ENCODE measurements around the gene RNF26. TPM values are rescaled to one million over a fixed set of nuclear protein-coding genes. Genes with fewer than 3 reads are reported as not detected.

Gene RNF26
- total and polyA plus RNA-seq, 2 donors (not counting 3 experiments of a cell fraction or from before 2014, with no cell fraction given), result 40.1 to 43.8 TPM

GRCh38 chr11:119356349-119357031 is 22.2 kb downstream of the RNF26 start:
- peak overlapping the region; percentile 78 for H3K9ac ChIP-seq (replicated peaks; ENCODE audit: extremely low read depth, insufficient read depth, low read length)
- no peaks in the 10 kb centered on the region for H3K9me3 ChIP-seq (replicated peaks; ENCODE audit: control insufficient read depth, insufficient read depth, low read length)
- peaks cover 5% of the 10 kb centered on the region for H3K4me1 ChIP-seq (ENCODE audit: control insufficient read depth, extremely low read depth, insufficient read depth, low read length)
- no peaks in the 10 kb centered on the region for H3K9me1 ChIP-seq (replicated peaks; ENCODE audit: control insufficient read depth, extremely low read depth, insufficient read depth, low read length)
- CTCF ChIA-PET, result interaction anchor here (0.6 to 4.7 kb wide), 27 partner anchors 8 to 973 kb away, joined by 3 to 154 read pairs (median 4); partner anchors contain the start of genes C1QTNF5, HMBS, MFRP and USP2
- TF ChIP-seq, protein P1, sequence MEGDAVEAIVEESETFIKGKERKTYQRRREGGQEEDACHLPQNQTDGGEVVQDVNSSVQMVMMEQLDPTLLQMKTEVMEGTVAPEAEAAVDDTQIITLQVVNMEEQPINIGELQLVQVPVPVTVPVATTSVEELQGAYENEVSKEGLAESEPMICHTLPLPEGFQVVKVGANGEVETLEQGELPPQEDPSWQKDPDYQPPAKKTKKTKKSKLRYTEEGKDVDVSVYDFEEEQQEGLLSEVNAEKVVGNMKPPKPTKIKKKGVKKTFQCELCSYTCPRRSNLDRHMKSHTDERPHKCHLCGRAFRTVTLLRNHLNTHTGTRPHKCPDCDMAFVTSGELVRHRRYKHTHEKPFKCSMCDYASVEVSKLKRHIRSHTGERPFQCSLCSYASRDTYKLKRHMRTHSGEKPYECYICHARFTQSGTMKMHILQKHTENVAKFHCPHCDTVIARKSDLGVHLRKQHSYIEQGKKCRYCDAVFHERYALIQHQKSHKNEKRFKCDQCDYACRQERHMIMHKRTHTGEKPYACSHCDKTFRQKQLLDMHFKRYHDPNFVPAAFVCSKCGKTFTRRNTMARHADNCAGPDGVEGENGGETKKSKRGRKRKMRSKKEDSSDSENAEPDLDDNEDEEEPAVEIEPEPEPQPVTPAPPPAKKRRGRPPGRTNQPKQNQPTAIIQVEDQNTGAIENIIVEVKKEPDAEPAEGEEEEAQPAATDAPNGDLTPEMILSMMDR (IDR thresholded peaks at IDR 0.05; ENCODE audit: extremely low read depth in 1 of 2, insufficient read depth in 1 of 2, low read depth in 1 of 2, low read length in 2 of 2), result peak; percentile 91 to 94
- TF ChIP-seq POLR2A (IDR thresholded peaks at IDR 0.05; ENCODE audit: low read depth, low read length), result no peak
- peak overlapping the region; percentile 65 to 69 (median 67) for H3K4me3 ChIP-seq (replicated peaks in 1 of 3; ENCODE audit: insufficient read depth in 1 of 3, low read depth in 1 of 3, low read length in 3 of 3)
- DNase-seq (ENCODE audit: low read depth, low spot score), result peak; percentile 67
- H4K20me1 ChIP-seq (replicated peaks; ENCODE audit: control insufficient read depth, extremely low read depth, insufficient read depth, low read length), result no peaks in the 10 kb centered on the region
- dilution Hi-C loops (cut with MboI; ENCODE audit: extremely low pct_ligation_motif_present, low sequenced_read_pairs) (no loop called here), intact Hi-C loops (cut with micrococcal nuclease) (loop anchor here (1.0 to 10.0 kb wide), 4 partner anchors 16 to 858 kb away; partner anchors contain the start of genes C1QTNF5 and OAF)
- H3K27me3 ChIP-seq (ENCODE audit: control insufficient read depth in 2 of 2, insufficient read depth in 2 of 2, low read length in 2 of 2), result no peaks in the 10 kb centered on the region
- no TSS peak for BruUV-seq (replicated peaks)
- H3K36me3 ChIP-seq (ENCODE audit: control insufficient read depth in 2 of 2, extremely low read depth in 1 of 2, insufficient read depth in 2 of 2, low read length in 2 of 2), result no peaks in the 10 kb centered on the region
- peak overlapping the region; percentile 98 for H2AFZ ChIP-seq (ENCODE audit: low read depth, low read length)
- POLR2A ChIA-PET, result interaction anchor here (0.6 to 0.7 kb wide), 2 partner anchors 25 to 216 kb away, joined by 3 read pairs; partner anchors contain the start of gene USP2
- no peaks in the 10 kb centered on the region for H3K79me2 ChIP-seq (ENCODE audit: control insufficient read depth, insufficient read depth, low read length)
- peak; percentile 71 for FAIRE-seq
- peak overlapping the region; percentile 51 for H3K27ac ChIP-seq (ENCODE audit: insufficient read depth, low read depth, low read length)
- peak overlapping the region; percentile 88 for H3K4me2 ChIP-seq (ENCODE audit: insufficient read depth, low read length)

DNA sequence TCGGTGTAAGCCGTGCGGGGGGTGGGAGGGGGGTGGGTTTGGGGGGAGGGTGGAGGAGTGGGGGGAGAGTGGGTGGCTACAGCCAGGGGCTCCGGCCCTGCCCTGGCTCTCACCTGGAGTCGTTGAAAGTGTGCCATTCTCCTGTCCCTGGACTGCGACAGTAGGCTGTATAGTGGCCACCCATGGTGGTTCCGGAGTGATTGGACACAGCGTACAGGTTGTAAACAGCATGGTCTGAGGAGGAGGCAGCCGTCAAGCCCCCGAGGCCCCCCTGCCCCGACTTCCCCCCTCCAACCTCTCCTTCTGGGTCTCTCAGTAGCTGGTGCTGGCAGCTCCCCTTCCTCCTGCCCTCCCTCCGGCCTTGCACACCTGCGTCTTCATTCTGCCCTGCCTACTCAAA is 22.7 kb downstream of the RNF26 start:
- no peaks in the 10 kb centered on the region for H3K79me2 ChIP-seq (ENCODE audit: control insufficient read depth, insufficient read depth, low read length)
- ChIA-PET CTCF (interaction anchor here (1.4 to 4.7 kb wide), 12 partner anchors 8 to 123 kb away, joined by 3 to 154 read pairs (median 23); partner anchors contain the start of genes C1QTNF5, MFRP and USP2), POLR2A (no interaction called here)
- DNase-seq (ENCODE audit: low read depth, low spot score) (no peak), FAIRE-seq (no peak)
- H3K27me3 ChIP-seq (ENCODE audit: control insufficient read depth in 2 of 2, insufficient read depth in 2 of 2, low read length in 2 of 2), result peaks cover 0 to 3% of the 10 kb centered on the region in 2 experiments
- no peak overlapping the region for H3K27ac ChIP-seq (ENCODE audit: insufficient read depth, low read depth, low read length)
- no peak overlapping the region for H3K9ac ChIP-seq (replicated peaks; ENCODE audit: extremely low read depth, insufficient read depth, low read length)
- dilution Hi-C loops (cut with MboI; ENCODE audit: extremely low pct_ligation_motif_present, low sequenced_read_pairs) (no loop called here), intact Hi-C loops (cut with micrococcal nuclease) (loop anchor here (10.0 kb wide), 1 partner anchor 858 kb away; the partner anchor contains the start of gene OAF)
- TF ChIP-seq GATA2 (IDR thresholded peaks at IDR 0.05; ENCODE audit: insufficient read depth, insufficient read length, low read depth, low read length), result no peak
- TF ChIP-seq, protein P2, sequence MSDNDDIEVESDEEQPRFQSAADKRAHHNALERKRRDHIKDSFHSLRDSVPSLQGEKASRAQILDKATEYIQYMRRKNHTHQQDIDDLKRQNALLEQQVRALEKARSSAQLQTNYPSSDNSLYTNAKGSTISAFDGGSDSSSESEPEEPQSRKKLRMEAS (IDR thresholded peaks at IDR 0.05; ENCODE audit: insufficient read depth, insufficient read length), result no peak
- TF ChIP-seq FOS (IDR thresholded peaks at IDR 0.05; ENCODE audit: borderline replicate concordance, insufficient read depth, low read length), result no peak
- TF ChIP-seq EZH2 (IDR thresholded peaks at IDR 0.05; ENCODE audit: borderline replicate concordance, low read depth, low read length, severe bottlenecking), result no peak
- no peak for TF ChIP-seq JUN (IDR thresholded peaks at IDR 0.05; ENCODE audit: borderline replicate concordance, insufficient read depth, insufficient read length, low read depth)
- TF ChIP-seq, protein P1 (IDR thresholded peaks at IDR 0.05; ENCODE audit: extremely low read depth in 1 of 2, insufficient read depth in 1 of 2, low read depth in 1 of 2, low read length in 2 of 2), result no peak
- no peak for TF ChIP-seq MYC (IDR thresholded peaks at IDR 0.05; ENCODE audit: low read depth, low read length)
- TF ChIP-seq POLR2A (IDR thresholded peaks at IDR 0.05; ENCODE audit: low read depth, low read length), result no peak
- no peak for TF ChIP-seq POLR2AphosphoS5 (IDR thresholded peaks at IDR 0.05; ENCODE audit: insufficient read depth, low read depth, low read length)
- H3K9me1 ChIP-seq (replicated peaks; ENCODE audit: control insufficient read depth, extremely low read depth, insufficient read depth, low read length), result no peaks in the 10 kb centered on the region
- peak overlapping the region in 1 of 3 experiments; percentile 69 for H3K4me3 ChIP-seq (replicated peaks in 1 of 3; ENCODE audit: insufficient read depth in 1 of 3, low read depth in 1 of 3, low read length in 3 of 3)
- peaks cover 5% of the 10 kb centered on the region for H3K4me1 ChIP-seq (ENCODE audit: control insufficient read depth, extremely low read depth, insufficient read depth, low read length)
- no peaks in the 10 kb centered on the region for H4K20me1 ChIP-seq (replicated peaks; ENCODE audit: control insufficient read depth, extremely low read depth, insufficient read depth, low read length)
- H3K36me3 ChIP-seq (ENCODE audit: control insufficient read depth in 2 of 2, extremely low read depth in 1 of 2, insufficient read depth in 2 of 2, low read length in 2 of 2), result no peaks in the 10 kb centered on the region
- BruUV-seq (replicated peaks), result no TSS peak
- no peaks in the 10 kb centered on the region for H3K9me3 ChIP-seq (replicated peaks; ENCODE audit: control insufficient read depth, insufficient read depth, low read length)
- no peak overlapping the region for H2AFZ ChIP-seq (ENCODE audit: low read depth, low read length)
- H3K4me2 ChIP-seq (ENCODE audit: insufficient read depth, low read length), result no peak overlapping the region
